Measurements from ENCODE around the gene SNUPN.

DNA sequence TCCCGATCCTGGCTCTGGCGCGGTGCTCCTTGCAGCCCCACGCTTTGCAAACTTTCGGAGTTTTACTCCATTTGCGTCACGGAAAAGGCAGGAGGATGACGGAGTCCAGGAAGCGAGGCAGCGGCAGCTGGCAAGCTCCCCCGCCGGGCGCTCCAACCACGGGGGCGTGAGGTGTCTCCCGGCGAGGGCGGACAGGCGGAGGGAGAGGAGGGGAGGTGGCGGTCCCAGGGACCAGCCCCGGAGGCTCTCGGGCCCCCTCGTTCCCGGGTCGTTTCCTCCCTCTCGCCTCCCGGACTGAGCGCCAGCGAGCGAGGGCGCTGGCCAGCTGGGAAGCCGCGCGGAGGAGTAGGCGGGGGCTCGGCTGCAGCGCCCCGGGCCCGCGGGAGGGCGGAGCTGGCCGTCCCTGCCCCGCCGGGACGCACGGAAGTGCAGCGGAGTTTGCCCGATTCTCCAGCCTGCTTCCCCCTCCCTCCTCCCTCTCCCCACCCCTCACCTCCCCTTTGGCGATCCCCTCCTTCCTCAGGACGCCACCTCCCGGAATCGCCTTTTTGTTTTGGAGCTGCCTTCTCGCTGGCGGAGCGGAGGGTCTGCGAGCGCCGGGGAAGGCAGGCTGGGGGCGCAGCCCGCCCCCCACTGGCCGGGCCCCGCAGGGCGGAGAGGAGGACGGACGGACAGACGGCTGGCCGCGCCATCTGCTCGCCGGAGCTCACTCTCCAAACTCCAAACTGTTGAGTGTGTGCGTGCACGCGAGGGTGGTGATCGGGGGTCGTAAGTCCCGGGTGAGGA is 22.0 kb upstream of the SNUPN start, which contains the start of gene SNX33:
- TF ChIP-seq, protein P1, sequence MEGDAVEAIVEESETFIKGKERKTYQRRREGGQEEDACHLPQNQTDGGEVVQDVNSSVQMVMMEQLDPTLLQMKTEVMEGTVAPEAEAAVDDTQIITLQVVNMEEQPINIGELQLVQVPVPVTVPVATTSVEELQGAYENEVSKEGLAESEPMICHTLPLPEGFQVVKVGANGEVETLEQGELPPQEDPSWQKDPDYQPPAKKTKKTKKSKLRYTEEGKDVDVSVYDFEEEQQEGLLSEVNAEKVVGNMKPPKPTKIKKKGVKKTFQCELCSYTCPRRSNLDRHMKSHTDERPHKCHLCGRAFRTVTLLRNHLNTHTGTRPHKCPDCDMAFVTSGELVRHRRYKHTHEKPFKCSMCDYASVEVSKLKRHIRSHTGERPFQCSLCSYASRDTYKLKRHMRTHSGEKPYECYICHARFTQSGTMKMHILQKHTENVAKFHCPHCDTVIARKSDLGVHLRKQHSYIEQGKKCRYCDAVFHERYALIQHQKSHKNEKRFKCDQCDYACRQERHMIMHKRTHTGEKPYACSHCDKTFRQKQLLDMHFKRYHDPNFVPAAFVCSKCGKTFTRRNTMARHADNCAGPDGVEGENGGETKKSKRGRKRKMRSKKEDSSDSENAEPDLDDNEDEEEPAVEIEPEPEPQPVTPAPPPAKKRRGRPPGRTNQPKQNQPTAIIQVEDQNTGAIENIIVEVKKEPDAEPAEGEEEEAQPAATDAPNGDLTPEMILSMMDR (IDR thresholded peaks at IDR 0.05) = peak in 5 of 6 experiments; percentile 50 to 70 (median 62)
- TF ChIP-seq POLR2AphosphoS5 (IDR thresholded peaks at IDR 0.05) = peak; percentile 18 to 83
- peak in 3 of 4 donors; percentile 36 to 92 (median 91) for TF ChIP-seq POLR2A (IDR thresholded peaks at IDR 0.05)

Data from upper lobe of left lung (tissue), 4 donors.